ENCODE measurements around the gene B3GALT6.

The B3GALT6 gene

DNA sequence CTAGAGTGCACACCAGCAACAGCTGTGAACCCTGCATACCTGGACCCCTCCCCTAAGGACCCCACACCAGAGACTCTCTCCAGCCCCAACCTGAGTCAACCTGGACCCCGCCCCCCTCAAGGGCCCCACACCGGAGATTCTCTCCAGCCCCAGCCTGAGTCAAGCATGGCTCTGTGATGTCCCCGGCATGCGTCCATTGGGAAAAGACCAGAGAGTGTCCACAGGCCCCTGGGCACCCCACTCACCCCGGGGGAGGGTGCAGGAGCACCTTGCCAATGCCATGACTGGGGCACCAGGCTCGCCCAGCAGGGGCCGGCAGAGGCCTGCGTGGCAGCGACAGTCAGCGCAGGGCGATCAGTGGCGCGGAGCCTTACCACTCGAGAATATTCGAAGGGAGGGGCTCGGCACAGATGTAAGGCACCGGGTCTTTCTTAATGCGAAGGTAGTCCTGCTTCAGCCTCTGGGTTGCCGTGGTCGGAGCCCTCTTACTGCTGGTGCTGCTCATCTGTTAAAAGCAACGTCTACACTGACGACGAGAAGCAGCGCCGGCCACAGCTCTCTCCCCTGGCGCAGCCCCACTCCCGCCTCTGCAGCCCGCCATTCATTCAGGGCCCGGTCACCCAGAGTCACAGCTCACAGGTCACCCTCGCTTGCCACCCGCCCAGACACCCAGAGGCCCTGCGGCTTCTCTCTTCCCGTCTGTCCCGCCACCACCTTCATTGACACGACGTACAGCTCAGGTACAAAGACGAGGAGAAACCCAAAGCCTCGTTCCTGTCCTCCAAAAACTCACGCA is 35.6 kb downstream of the B3GALT6 start:
- no peak for DNase-seq

DNA sequence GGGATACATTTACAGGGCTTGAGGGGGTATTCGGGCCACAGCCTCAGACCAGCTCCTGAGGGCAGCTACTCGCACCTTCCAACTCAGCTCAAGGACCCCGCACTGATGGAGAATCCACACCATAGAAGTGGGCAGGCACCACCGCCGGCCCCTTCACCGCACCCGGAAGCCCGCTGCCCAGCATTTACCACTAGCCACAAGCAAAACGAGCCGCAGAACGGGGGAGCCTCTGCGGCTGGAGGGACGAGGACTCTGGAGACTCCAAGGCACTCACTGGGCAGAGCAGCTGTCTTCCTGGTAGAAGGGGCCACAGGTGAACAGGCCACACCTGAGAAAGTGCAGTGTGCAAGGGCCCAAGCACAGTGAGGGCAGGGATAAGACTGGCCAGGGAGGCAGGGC is 36.2 kb downstream of the B3GALT6 start:
- DNase-seq = no peak

DNA sequence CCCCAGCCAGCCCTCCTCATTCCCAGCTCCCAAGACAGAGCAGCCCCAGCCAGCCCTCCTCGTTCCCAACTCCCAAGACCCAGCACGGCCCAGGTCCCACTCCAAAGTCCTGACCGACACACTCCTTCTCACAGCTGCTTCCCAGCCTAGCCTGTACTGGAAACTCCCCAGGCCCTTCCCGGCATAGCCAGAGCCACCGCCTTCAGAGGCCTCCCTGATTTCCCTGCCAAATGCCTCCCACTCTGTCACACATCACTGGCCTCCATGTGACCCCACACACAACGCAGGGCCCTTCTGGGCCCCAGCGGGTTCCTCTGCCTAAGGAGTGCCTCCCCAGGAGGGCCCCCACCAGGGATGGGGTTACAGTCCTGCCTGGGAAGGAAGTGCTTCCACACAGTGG is 38.8 kb downstream of the B3GALT6 start:
- DNase-seq = no peak

DNA sequence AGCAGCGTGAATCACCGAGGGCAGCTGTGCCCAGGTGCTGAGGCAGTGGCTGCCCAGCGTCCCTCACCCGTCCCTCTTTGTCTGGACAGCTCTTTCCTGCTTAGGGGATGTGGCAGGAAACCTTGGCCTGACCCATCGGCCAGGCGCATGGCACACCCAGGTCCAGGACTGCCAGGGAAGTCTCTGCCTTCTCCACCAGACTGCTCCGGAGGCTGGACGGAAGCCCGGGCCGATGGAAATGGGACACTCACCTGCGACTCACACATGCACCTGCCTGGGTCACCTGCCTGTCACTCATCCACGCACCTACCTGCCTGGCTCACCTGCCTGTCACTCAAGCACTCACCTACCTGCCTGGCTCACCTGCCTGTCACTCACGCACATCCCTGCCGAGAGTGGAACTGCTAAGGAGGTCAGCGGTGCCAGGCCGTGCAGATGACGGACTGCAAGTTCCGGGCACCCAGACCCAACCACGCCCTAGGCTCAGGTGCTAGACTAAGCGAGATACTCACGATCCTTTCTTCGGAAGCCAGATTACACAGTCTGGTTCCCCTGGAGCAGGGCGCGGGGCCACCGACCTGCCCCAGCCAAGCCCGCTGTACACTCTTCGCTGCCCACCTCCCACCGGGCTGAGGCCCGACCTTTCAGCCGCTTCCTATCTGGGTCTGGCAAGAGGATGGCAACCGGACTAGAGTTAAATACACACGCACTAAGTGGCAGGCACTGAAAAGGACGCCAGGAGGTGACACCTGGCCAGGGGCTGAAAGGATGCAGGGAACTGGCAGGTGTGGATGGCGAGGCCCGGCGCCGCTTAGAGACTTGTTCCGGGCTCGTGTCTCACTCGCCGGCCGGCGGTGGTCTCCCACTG is 40.5 kb downstream of the B3GALT6 start:
- DNase-seq = no peak

DNA sequence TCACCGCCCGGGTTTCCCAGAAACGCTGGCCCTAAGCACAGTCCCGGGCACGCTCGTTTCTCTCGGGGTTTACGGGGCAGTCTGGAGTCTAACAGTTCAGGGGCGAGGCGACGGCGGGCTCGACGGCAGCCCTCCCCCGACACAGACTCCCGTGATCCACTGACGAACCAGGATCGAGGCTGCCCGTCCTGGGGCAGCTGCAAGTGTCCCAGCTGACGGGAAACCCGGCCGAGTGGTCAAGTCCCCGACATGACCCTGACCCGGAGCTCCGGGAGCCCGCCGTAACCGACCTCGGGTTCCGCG is 41.1 kb downstream of the B3GALT6 start:
- no peak for DNase-seq

DNA sequence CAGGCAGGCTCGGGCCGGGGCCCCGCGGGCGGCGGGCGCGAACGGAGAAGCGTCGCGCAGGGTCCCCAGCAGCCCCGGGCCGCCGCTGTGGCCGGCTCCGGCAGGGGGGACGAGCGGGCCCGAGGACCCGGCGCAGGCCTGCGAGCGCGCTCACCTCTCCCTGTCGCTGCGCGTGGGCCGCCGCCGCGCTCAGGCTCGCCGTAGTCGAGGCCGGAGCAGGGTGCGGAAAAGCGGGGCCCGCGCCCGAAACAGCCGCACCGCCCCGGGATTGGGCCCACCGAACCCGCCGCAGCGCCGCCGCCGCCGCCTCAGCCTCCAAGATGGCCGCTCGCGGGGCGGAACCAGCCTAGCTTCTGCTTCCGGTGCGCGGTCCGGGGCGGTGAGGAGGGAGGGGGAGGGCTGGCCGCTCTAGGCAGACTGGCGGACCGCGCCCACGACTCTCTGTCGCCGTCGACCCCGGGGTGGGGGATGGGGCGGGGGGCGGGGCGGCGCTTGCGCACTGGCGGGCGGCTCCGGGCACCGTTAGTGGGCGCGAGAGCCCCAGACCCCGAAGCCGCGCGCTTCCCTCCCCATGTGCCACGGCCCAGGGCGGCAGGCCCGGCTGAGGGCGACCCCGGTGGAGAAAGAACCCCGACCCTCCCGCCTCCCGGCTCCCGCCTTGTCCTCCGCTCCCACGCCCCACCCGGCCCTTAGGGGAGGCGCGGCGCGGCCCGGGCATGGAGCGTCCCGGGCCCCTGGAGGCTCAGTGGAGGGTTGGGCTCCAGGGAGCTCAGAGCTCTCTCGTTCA is 41.7 kb downstream of the B3GALT6 start, which contains the start of gene UBE2J2:
TSS of gene UBE2J2 (minus strand) at position 343 of the 787 bp plus-strand sequence. CDS start 5,862 bp downstream, outside the sequence.
- peak; percentile 92 to 94 for DNase-seq

DNA sequence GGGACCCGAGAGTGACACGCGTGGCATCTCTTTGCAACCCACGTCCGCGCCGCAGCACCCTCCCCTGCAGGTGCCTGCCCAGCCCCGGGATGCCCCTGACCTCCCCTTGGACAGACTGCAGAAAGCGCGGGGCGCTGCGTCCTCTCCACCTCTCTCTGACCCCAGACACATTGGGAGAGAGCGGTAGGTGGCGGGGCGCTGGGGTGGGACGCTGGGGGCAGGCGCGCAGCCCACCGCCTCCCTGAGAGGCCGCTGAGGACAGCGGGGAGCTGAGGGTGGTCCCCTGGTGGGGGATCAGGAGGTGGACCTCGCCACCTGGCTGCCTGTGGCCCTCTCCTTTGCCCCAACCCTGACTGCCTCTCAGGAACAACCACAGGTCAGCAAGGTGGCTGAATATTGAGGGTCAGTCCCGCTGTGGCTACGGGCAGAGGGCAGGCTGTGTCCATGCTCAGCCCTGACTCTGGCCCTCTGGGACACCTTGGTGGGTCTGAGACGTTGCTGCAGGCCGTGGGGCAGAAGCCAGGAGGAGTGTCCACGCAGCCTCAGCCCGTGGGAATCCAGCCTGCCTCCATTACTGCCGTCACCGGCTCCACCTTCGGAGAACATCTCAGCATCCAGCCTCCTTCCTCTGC is 42.4 kb downstream of the B3GALT6 start:
- DNase-seq = no peak

DNA sequence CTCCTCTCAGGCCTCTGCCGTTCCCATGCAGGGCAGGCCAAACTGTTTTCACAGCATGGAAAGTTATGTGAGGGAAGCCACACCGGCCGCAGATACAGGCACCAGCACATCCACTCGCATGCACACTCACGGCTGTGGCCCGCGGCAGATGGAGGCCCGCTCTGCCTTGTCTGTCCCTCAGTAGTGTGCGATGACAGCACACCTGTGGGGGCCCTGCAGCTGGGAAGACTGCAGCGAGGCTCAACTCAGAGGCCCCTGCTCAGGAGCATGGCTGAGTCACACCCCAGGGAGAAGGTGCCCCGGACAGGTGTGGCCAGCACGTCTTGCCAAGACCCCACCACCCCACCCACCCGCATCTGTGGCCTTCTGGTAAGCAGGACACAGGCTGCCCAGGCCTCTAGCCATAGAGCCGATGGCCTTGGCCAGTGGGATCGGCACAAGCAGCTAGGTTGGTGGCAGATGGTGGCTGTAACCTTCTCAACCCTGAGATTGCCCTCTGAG is 42.9 kb downstream of the B3GALT6 start:
- no peak for DNase-seq

DNA sequence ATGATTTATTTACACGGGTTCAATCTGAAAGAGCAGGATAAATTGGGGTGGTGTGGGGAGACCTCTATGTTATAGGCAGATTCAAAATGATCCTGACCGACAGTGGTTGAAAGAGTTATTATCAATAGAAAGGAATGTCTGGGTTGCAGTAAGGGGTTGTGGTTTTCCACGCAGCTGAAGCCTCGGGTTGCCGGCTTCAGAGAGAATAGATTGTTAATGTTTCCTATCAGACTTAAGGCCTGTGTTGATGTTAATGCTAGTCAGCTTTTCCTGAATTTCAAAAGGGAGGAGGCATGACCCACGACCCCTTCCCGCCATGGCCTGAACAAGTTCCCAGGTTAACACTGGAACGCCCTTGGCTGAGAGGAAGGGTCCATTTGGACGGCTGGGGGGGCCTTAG is 43.8 kb downstream of the B3GALT6 start:
- DNase-seq = no peak

DNA sequence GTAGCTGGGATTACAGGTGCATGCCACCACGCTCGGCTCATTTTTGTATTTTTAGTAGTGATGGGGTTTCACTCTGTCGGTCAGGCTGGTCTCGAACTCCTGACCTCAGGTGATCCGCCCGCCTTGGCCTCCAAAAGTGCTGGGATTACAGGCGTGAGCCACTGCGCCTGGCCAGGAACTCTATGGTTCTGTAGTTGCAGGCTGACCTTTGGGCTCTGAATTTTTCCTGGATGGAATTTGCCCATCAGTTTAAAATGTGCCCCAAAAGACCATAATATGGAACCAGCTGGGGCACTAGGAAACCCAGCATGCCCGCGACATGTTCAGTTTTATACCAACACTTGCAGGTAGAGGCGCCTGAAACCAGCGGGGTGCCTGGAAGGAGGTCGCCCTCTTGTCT is 46.6 kb downstream of the B3GALT6 start:
- no peak for DNase-seq

DNA sequence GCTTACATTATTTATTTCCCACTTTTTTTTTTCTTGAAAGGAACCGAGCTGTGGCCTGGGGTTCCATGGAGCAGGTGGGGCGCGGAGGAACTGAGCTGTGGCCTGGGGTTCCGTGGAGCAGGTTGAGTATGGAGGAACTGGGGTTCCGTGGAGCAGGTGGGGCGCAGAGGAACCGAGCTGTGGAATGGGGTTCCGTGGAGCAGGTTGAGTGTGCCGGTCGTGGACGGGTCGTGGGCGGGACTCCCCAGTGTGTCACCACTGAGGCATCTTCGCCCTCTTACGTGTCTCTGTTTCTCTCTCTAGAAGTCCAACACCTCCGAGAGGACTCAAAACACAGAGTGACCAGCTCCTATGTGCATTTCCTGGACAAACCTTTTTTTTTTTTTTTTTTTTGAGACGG is 47.0 kb downstream of the B3GALT6 start:
- DNase-seq = no peak

DNA sequence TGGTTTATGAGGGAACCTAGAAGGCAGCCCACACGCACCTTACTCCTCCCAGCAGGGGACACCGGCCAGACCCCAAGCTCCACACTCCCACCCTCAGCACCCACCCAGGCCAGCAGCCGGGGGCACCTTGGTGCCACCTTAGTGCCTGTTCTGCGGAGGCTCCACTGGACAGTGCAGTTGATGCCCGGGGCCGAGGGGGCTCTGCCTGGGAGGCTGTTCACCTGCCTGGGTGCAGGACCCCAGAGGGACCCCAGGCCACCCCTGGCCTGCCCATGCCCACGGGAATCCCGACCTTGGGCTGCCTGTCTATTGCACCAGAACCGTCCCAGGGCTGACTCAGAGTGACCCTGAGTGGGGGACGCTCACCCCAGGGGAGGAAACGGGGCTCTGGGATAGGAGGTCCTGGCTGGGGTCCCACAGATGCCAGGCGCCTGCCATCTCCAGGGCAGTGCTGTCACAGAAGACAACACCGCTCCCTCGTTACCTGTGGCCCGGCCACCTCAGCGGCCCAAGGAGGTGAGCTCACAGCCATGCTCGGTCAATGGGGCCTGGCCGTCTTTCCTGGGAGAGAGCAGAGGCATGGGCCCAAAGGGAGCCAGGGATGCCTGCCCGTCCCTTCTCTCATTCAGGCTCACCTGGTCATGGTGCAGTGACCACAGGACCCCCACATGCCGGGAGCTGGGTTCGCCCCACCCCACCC is 48.9 kb downstream of the B3GALT6 start:
- DNase-seq = no peak

DNA sequence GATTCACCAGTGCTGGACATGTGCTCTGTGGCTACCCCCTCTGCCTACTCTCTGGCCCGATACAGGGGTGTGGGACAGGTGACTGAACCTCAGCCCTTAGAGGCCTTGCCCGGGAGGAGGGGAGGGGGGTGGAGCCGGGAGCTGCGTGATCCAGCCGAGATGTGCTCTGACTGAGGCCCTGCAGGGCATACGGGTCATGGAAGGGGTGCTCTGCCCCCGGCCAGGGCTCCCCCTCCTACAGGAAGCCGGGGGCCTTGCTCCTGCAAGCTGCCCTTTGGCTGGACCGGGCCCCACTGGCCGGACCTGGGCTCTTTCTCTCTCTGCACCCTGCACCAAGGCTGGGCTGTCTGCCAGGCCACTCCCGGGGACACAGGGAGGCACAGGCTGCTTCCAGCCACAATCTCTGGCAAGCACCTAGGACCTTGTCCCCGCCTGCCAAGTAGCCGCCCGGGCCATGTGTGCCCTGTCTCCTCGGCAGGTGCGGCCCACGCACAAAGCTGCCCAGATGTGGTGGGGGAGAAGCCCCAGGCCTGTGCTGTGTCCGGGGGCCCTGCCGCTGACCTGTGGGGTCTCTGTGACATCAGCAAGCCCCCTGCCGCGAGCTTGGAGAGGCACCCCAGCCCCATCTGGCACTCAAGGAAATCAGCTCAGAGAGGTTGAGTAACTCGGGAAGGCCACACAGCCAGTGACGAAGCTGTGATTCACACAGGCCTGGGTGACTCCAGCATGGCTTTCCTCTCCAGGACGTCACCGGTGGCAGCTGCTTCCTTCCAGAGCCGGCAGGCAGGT is 49.7 kb downstream of the B3GALT6 start:
- DNase-seq = no peak

DNA sequence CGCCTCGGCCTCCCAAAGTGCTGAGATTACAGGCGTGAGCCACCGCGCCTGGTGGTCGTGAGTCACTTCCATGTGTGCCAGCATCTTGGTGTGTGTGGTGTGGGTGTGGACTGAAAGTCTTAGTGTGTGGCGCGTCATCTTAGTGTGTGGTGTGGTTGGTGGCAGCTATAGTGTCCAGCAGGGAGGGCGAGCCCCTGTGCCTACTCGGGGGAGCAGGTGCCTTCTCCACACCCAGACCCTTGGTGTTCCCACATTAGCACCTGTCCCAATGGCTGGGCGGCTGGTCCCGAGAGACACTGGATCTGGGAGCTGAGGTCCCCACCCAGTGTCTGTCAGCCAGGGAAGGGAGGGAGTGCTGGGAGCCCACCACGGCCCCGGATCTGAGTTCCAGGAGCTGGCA is 51.0 kb downstream of the B3GALT6 start:
- no peak for DNase-seq

DNA sequence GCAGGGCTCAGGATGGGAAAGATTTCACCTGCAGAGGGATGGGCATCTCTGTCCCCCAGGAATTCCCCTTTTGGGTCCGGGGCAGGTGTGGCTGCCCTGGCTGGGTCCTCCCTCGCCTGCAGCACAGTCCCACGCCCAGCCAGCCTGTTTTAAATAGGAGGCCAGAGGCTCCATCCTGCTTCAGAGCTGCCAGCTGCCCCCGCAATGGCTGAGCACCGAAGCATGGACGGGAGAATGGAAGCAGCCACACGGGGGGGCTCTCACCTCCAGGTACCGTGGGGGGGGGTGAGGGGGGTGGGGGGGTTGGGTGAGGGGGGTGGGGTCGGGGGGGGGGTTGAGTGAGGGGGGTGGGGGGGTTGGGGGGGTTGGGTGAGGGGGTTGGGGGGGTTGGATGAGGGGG is 51.8 kb downstream of the B3GALT6 start:
- DNase-seq = no peak
